IMR-90 (cell line): Measurements from ENCODE around the gene FBXW7.

Experiments
- CEBPB ChIP-seq: IDR thresholded peaks from 2 replicates; pipeline ENCODE4 v1.6.1; 2012; ENCODE audit warnings: low read depth, low read length, improper control_type of control experiment
- MXI1 ChIP-seq: IDR thresholded peaks from 2 replicates; pipeline ENCODE4 v1.6.1; 2012; ENCODE audit warnings: low read depth, mild to moderate bottlenecking, low read length, moderate library complexity, borderline replicate concordance
- POLR2A ChIP-seq: IDR thresholded peaks from 2 replicates; pipeline ENCODE4 v1.6.1; 2012; ENCODE audit warnings: mild to moderate bottlenecking, low read depth, low read length
- TF ChIP-seq, protein P1 (sequence below): conservative IDR thresholded peaks from 2 replicates; pipeline ENCODE4 v1.5.1; 2012; ENCODE audit warnings: mild to moderate bottlenecking, low read depth, low read length, improper control_type of control experiment

DNA sequence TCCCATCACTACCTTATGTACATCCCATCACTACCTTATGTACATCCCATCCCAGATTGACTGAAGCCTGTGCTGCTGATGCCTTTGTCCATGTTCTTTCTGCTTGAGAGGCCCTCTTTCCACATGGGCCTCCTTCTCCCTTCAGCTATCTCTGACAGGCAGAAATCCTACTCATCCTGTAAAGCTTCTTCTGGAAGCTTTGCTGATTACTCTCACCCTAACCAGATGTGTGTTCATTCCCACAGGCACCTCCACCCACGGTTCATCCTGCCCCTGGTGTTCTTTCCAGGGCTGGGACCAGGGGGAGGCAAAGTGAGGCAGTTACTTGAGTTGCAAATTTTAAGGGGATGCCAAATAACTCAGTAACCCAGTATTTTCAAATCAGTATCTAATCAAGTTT, 22.5 kb upstream of the FBXW7 start:
- TF ChIP-seq, protein P1, sequence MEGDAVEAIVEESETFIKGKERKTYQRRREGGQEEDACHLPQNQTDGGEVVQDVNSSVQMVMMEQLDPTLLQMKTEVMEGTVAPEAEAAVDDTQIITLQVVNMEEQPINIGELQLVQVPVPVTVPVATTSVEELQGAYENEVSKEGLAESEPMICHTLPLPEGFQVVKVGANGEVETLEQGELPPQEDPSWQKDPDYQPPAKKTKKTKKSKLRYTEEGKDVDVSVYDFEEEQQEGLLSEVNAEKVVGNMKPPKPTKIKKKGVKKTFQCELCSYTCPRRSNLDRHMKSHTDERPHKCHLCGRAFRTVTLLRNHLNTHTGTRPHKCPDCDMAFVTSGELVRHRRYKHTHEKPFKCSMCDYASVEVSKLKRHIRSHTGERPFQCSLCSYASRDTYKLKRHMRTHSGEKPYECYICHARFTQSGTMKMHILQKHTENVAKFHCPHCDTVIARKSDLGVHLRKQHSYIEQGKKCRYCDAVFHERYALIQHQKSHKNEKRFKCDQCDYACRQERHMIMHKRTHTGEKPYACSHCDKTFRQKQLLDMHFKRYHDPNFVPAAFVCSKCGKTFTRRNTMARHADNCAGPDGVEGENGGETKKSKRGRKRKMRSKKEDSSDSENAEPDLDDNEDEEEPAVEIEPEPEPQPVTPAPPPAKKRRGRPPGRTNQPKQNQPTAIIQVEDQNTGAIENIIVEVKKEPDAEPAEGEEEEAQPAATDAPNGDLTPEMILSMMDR: no peak
- no peak for TF ChIP-seq POLR2A
- no peak for TF ChIP-seq CEBPB
- no peak for TF ChIP-seq MXI1
